Stimulated activated CD8-positive, alpha-beta memory T cell treated with anti-CD3 and anti-CD28 coated beads, Interleukin-12 subunit alpha, Interleukin-12 subunit beta, amount 100 ng/mL, for 24 hours (primary cell): Measurements from ENCODE around the gene GMEB1.
"Not testable (repeated sequence)": the region's sequence is repeated elsewhere in the genome, so short reads cannot be mapped to it uniquely, and the experiment has no call there.

ENCODE experiments used
- DNase-seq: peaks from one replicate; pipeline ENCODE4 v3.0.0-alpha.2; 2020; ENCODE audit errors: extremely low read depth

Gene GMEB1

DNA sequence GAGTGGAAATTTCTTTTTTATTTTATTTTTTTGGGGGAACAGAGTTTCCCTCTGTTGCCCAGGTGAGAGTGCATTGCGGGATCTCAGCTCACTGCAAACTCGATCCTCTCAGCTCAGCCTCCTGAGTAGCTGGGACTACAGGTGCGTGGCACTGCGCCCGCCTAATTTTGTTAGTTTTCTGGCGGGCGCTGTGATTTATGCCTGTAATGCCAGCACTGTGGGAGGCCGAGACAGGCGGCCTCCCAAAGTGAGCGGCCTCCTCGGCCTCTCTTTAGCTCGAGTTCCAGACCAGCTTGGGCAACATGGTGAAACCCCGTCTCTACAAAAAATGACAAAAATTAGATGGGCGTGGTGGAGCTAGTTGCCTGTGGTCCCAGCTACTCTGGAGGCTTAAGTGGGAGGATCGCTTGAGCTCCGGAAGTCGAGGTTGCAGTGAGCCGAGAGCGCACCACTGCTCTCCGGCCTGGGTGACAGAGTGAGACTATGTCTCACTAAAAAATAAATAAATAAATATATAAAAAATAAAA, 2.7 kb downstream of the GMEB1 start:
- DNase-seq: no peak

DNA sequence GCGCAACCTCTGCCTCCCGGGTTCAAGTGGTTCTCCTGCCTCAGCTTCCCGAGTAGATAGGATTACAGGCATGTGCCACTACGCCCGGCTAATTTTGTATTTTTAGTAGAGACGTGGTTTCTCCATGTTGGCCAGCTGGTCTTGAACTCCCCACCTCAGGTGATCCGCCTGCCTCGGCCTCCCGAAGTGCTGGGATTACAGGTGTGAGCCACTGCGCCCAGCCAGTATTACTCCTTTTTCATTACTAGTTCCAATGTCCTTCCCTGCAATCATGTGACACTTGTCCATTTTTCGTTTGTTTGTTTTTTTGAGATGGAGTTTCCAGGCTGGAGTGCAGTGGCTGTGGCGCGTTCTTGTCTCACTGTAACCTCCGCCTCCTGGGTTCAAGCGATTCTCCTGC, 4.4 kb downstream of the GMEB1 start:
- DNase-seq: not testable (repeated sequence)

DNA sequence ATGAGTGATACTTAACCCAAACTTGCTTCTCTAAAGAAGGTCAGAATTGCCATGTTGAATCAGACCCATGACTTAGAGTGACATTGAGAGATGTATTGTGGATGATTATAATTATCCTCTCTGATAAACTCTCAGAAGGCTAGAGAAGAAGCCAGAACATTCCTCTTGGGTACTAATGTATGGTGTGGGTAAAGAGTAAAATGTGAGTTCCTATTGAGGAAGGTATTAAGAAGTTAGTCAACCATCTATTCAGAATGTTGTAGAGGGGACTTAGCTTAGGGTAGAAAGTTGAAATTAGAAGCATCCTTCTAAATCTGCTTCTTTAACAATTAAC, 7.3 kb downstream of the GMEB1 start:
- DNase-seq: no peak

DNA sequence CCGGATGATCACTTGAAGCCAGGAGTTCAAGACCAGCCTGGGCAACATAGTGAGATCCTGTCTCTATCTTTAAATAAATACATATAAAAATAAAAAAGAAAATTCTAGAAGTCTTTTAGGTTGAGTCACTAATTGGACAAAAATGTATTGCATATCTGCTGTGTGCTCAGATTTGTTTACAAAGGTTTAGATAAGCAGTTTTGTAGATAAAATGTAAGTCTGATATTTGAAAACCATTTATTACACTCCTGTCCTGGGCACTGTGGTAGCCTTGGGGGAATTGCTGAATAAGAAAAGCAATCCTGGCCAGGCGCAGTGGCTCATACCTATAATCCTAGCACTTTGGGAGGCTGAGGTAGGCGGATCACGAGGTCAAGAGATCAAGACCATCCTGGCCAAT, 11.6 kb downstream of the GMEB1 start:
- no peak for DNase-seq

DNA sequence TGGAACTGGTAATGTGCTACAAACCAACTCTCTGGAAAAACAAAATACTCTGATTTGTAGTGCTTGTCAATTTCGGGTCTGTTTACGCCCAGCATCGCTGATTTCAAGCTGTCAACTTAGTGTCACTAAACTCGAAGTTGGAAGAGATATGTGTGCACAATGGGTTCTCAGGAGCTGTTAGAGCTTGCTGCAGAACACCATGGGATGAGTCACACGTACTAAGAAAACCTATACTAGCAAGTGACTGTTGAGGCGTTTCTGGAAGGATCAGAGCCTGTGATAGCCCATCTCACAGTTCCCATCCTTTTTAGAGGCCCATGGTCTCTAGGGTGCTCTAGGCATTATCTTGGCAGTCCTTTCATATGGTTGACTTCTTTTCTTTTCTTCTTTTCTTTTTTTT, 14.3 kb downstream of the GMEB1 start:
- DNase-seq: no peak

DNA sequence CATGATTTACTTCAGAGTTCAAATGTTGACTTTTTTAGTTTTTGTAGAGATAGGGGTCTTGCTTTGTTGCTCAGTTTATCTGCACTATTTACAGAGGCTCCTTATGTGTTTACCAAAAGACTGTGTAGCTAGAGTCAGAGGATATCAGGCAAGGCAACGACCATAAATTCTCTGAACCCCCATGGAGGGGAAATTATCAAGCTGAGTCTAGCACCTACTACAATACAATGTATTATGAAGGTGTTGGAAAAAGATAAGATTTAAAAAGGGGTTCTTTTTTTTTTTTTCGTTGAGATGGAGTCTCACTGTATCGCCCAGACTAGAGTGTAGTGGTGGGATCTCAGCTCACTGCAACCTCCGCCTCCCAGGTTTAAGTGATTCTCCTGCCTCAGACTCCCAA, 16.4 kb downstream of the GMEB1 start:
- DNase-seq: no peak

DNA sequence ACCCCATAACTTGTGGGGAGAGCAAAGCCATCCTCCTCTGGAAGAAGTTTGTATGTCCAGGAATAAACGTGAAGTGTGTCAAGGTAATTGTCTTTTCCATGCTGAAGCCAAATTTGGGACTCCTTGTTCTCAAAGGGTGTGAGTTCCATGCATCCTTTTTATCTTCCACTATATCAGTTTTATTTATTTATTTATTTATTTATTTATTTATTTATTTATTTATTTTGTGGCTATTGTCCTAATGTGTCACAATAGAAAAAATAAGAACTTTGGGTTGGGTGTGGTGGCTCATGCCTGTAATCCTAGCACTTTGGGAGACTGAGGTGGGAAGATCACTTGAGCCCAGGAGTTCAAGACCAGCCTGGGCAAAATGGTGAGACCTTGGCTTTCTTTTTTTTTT, 23.0 kb downstream of the GMEB1 start:
- DNase-seq: not testable (repeated sequence)

DNA sequence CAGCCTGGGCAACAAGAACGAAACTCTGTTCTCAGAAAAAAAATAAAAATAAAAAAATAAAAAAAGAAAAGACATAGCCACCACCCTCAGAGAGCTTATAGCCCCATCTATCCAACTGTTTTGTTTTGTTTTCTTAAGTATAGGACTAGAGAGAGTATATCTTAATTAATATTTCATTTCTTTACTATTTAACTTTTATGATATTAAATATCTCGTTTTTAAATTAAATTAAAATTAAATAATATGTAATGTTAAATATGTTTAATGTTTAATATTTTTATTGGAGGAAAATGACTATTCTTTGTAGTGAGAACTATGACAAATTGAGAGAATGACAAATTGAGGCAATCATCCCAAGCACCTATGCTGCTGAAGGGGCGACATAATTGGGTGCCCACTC, 35.0 kb downstream of the GMEB1 start:
- DNase-seq: no peak

DNA sequence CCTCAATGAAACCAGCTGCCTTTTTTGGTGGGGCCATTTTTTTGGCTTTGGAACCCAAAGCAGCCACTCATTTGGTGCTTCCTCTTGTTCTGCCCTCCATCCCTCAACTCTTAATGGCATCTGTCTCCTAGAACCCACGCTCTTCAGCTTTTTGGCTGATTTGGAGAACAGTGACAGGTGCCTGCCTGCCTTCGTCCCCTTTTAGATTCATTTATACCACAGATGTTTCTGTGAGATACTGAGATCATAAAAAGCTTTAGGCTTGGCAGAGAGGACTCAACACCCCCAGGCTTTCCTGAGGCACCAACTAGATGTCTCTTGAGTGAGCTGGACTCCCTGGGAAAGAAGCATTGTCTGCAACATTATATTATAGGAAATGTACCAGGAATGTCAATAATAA, 47.8 kb downstream of the GMEB1 start:
- no peak for DNase-seq

DNA sequence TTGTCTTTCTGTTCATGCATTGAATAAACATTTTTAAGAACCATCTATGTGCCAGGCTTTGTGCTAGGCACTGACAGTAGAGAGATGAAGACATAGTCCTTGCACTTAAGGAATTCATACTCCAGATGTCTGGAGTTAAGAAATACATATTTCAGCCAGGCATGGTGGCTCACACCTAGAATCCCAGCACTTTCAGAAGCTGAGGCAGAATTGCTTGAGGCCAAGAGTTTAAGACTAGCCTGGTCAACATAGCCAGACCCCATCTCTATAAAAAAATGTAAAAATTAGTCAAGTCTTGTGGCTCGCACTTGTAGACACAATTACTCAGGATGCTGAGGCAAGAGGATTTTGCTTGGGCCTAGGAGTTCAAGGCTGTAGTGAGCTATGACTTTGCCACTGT, 49.6 kb downstream of the GMEB1 start:
- DNase-seq: no peak

DNA sequence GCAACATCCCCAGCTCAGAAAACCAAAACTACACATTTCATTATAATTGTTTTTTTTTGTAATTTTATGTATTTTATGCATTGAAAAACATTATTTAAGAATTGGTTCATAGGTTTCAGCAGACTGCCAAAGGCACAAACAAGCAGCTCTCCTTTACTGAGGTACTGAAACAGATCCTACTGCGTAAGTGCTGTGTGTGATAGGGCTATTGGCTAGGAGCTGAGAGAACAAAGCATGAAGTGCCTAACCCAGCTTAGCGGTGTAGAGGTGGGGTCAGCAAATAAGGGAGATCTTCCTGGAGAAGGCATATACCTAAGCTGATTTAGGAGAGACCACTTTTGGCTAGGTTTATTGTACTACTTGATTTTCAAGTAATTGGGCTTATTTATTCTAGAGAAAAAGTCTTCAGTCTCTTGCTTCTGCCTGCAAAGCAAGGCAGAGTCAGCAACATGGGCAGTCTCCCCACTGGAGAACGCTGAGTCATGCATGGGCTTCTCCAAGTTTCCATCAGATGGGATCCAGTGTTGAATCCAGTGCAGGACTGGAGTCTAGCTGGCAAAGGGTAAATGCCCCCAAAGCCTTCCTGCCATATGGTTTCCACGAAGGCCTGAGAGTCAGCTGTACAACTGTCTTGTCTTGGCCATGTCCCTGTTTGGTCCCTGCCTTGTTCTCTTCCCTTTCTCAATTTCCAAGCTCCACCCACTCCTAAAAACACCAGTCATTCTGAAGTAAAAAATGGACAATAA, 50.2 kb downstream of the GMEB1 start:
- DNase-seq: no peak

DNA sequence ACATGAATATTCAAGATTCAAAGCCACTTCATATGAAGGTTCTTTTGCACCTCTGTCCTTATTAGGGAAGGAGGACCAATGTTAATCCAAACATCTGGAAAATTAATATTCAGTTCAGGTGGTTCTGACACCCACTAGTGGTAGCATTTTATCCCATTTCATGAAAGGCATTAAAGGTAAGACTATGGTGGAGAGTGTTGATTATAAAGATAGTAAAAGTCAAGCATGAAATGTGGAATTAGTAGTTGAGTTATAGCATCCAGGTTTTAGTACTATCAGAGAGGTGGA, 50.7 kb downstream of the GMEB1 start:
- no peak for DNase-seq

DNA sequence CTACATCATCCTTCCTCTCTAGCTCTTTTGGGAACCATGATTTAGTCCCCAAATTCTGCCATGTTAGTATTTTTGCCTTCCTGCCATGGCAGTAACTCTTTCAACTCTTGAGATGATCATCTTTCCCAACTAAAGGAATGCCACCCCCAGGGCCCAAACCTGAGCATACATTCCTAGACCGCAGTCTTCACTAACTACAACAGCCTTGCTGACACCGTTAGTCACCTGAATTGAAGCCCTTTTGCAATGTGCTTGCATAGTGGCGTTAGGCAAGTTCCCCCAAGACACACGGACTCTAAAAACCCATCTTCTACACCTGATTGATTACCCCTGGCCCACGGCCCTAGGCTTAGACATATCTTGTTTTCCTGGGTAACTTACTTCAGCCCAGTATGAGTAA, 51.8 kb downstream of the GMEB1 start:
- no peak for DNase-seq

DNA sequence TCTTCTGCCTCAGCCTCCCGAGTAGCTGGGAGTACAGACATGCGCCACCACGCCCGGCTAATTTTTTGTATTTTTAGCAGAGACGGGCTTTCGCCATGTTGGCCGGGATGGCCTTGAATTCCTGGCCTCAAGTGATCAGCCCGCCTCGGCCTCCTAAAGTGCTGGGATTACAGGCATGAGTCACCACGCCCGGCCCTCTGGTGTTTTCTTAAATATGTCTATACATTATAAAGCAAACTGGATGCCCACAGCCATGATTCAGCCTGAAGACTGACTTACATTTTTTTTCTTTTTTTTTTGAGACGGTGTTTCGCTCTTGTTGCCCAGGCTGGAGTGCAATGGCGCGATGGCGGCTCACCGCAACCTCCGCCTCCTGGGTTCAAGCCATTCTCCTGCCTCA, 53.3 kb downstream of the GMEB1 start:
- not testable (repeated sequence) for DNase-seq

DNA sequence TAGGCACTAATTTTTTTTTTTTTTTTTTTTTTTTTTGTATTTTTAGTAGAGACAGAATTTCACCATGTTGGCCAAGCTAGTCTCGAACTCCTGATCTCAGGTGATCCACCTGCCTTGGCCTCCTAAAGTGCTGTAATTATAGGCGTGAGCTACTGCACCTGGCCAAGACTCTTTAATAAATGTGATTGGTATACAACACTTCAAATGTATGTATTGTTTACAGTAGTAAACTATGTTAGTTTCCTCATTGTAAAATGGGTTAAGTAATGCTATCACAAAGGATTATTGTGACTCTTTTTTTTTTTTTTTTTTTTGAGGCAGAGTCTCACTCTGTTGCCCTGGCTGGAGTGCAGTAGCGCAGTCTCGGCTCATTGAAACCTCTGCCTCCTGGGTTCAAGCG, 56.8 kb downstream of the GMEB1 start:
- not testable (repeated sequence) for DNase-seq

DNA sequence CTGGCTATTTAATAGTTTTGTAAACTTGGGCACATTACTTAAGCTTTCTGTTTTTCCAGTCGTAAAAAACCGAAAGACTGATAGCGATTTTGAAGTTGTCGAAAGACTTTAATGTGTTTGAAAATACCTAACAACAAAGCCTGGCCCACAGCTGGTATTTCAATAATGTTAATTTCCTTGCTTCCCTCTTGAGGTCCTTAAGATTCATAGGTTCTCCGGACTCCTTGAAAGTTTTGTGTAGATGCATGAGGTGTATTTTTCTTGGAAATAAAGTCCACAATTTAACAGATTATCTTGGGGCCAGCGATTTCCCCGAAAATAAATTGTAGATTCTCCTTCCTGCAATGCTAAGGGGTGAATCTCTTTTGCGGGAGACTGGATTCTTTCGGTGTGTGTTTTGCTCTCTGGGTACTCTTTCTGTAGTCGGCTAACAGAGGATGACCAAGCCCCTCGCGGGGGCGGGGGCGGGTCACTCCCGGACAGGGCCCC, 67.4 kb downstream of the GMEB1 start:
- DNase-seq: no peak

DNA sequence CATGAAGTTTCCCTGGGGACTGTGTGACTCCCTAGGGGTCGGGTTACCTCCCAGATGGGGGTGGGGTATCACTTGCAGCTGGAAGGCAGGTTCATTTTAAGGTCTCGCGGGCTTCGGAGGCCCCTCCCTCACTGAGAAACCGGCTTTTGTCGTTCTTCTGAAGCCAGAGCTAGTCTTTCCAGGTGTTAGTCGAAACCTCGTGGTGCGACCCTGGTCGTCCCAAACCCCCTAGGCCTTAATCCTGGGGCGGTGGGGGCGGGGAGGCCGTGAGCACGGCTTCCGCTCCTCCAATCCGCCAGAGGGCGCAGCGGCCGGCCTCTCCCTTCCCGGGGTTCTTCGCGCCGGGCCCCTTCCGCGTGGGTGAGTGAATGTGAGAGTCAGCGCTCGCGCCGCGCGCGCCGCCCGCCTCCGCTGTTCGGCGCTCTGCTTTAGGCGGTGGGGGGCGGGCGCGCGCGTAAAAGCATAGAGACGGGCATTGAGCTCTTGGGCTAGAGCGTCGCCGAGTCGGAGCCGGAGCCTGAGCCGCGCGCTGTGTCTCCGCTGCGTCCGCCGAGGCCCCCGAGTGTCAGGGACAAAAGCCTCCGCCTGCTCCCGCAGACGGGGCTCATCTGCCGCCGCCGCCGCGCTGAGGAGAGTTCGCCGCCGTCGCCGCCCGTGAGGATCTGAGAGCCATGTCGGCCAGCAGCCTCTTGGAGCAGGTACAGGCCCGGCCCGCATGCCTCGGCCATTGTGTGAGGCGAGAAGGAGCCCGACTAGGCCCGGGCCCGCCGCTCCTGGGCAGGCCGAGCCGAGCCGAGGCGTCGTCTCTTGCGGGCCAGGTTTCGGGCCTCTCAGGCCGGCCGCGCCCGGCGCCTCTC, 68.1 kb downstream of the GMEB1 start, which contains the start of gene YTHDF2:
TSS of gene YTHDF2 (plus strand) at position 491 of the 857 bp plus-strand sequence. CDS start at position 672, 181 bp downstream.
- DNase-seq: peak; percentile 97

DNA sequence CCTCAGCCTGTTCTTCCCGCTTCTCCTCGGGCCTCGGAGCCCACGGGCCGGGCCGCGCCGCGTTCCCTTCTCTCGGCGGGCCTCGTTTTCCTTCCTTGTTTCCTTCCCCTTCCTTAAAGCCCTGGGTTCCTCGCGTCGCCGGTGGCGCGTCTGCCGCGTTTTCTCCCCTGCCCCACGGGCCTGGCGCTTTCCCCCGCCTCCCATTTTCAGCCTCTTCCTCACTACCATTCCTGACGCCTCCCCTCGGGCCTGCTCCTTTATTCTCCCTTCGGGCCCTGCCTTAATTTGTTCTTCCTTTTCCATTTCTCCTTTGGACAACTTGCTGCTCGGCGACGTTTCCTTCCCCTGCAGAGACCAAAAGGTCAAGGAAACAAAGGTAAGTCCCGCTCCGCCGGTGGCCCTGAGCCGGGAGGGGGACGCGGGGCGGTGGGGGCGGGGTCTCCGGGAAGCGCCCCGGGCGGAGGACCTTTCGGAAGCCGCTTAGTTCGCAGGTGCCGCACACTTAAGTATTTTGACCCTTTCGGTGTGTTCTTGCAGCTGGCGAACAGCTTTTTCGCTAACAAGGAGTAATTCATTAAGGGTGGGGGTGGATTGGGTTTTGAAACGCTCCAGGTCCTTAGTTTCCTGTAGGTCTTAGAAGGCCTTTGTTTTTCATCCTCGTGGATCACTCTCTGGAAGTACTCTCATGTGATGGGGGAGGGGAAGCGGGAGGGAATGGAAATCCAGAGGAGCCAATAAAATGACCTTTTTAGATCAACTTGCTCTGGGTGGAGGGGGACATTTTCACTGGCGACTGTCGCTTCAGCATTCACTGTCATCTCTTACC, 68.9 kb downstream of the GMEB1 start:
- peak; percentile 12 for DNase-seq

DNA sequence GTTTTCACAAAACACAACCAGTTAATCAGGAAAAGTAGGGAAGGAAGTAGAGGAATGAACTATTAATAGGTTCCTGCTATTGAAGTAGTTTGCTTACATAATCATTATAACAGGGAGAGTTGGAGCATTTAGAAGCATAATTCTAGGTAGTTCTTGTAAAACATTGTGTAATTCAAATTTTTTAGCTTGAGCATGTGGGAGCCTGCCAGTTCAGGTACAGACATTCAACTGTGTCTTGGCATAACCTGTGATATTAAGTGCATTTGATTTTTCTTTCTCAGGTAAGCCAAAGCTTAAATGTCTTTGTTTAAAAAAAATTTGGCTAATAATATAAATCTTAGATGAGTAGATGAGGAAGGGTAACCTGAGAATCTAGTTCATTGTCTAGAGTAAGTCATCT, 71.5 kb downstream of the GMEB1 start:
- no peak for DNase-seq

DNA sequence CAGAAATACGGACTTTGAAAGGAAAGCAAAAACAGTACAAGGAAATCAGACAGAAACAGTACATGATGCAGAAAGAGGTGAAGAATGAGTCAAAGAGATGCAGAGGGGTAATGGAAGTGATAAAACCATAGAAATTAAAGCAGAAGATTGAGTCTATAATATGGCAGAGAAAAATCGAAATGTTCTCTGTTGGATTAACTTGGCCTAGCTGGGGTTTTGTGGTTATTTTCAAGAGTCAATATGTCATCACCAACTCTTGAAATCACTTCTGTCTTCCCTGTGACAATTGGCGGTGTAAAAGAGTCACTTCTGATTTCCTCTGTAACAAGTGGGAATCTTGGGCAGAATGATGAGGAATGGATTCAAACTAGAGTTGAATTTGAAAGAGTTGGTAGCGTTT, 75.6 kb downstream of the GMEB1 start:
- DNase-seq: no peak

DNA sequence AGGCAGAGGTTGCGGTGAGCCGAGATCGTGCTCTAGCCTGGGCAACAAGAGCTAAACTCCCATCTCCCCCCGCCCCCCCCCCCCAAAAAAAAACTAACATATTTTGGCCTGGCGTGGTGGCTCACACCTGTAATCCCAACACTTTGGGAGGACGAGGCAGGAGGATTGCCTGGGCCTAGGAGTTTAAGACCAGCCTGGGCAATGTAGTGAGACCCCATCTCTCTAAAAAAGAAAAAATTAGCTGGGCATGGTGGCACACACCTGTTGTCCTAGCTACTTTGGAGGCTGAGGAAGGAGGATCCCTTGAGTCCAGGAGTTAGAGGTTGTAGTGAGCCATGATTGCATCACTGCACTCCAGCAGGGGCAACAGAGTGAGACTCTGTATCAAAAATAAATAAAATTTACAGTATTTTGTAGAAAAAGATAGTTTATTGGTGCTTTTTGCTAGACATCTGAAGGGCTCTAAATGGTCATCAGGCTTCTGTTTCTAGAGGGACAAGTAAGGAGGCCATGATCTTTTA, 77.1 kb downstream of the GMEB1 start:
- DNase-seq: no peak

DNA sequence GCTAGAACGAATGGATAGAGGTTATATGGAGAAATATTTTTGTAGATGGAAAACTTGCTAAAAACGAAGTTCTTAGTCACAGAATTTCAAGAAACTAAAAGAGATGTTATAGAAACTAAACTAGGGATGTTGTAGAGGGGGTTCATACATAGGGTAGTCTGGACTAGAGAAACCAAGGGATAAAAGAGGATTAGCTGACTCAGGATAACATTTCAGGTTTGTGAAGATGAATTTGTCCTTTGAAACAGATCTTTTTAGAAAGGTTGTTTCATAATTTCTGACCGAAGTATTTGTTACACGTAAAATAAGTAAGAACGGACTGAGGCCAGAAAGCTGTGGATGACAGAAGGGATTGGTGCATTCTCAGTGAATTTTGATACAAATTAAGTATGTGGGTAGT, 81.7 kb downstream of the GMEB1 start:
- DNase-seq: no peak
